K562 (cell line): Measurements from ENCODE around the gene ZCCHC3. TPM values are rescaled to one million over a fixed set of nuclear protein-coding genes. Genes with fewer than 3 reads are reported as not detected.

Experiments
- ATAC-seq: fragments of 200-7000 bp; cut with Tn5 transposase; 3 replicates; pipeline ENCODE4 v1.9.1; 2020; ENCODE audit warnings: moderate library complexity
- Bru-seq: library from RNA; stranded (reverse); fragments of 400-500 nt; gene quantifications from one replicate; lab custom pipeline; 2021; lab: Mats Ljungman, UMichigan
- BruChase-seq, 2 experiments: library from RNA; stranded (reverse); fragments of 400-500 nt; gene quantifications; one replicate each; lab custom pipeline; 2021; lab: Mats Ljungman, UMichigan
- BruUV-seq: library from RNA; stranded (reverse); fragments of 400-500 nt; replicated peaks from 2 replicates; lab custom pipeline; 2021; lab: Mats Ljungman, UMichigan
- CTCF ChIA-PET: fragments of 300-600 bp; formaldehyde crosslinking; extraction: SDS; loops from one replicate; lab custom pipeline; 2021; ENCODE audit warnings: low intra/inter-chr PET ratio; lab: Yijun Ruan, JAX
- POLR2A ChIA-PET: fragments of 300-600, 350-650 bp; sonication (Branson Sonifier 250); formaldehyde crosslinking; extraction: SDS; loops from one replicate; lab custom pipeline; 2021; ENCODE audit warnings: antibody characterized with exemption, inconsistent platforms; lab: Yijun Ruan, JAX
- DNase-seq, 4 experiments: peaks; one replicate each; pipeline versions ENCODE4 v3.0.0 to v3.0.0-alpha.2; 2011 to 2018; ENCODE audit warnings: low spot score in 3 of 4, mixed read lengths in 3 of 4; ENCODE audit errors: extremely low read depth in 1 of 4
- FAIRE-seq: peaks from 2 replicates; lab custom pipeline; 2011; peaks lifted over from hg19 to GRCh38; lab: Jason Lieb, UNC
- H2AFZ ChIP-seq: 2 replicates; pipeline ENCODE4 v1.6.0; 2011; ENCODE audit warnings: low read depth, low read length, control low read depth, inconsistent platforms
- H3K27ac ChIP-seq: fragments of 200-600 bp; 3 replicates; pipeline ENCODE4 v1.8.0; 2011; ENCODE audit warnings: low read depth, mild to moderate bottlenecking, control low read depth, inconsistent platforms, low read length, moderate library complexity, mixed read lengths; ENCODE audit errors: extremely low read depth
- H3K27me3 ChIP-seq, 2 experiments: fragments of 300-600 bp in 1 of 2; 2 replicates in 1 of 2; 3 replicates in 1 of 2; pipeline versions ENCODE4 v1.6.0 to v1.8.0; 2011; ENCODE audit warnings: inconsistent platforms in 2 of 2, low read length in 2 of 2, mild to moderate bottlenecking in 1 of 2, mixed read lengths in 1 of 2, moderate library complexity in 1 of 2; ENCODE audit not compliant: control insufficient read depth in 2 of 2, insufficient read depth in 2 of 2
- H3K36me3 ChIP-seq: fragments of 300-600 bp; 3 replicates; pipeline ENCODE4 v1.8.0; 2011; ENCODE audit warnings: mild to moderate bottlenecking, low read length, inconsistent platforms; ENCODE audit not compliant: control insufficient read depth, insufficient read depth
- H3K4me1 ChIP-seq, 2 experiments: fragments of 200-600 bp in 1 of 2; replicated peaks in 1 of 2; 2 replicates in 1 of 2; 3 replicates in 1 of 2; pipeline versions ENCODE4 v1.5.1 to v1.8.0; 2011; ENCODE audit warnings: inconsistent platforms in 2 of 2, low read length in 2 of 2, mild to moderate bottlenecking in 1 of 2, mixed read lengths in 1 of 2, moderate library complexity in 1 of 2; ENCODE audit not compliant: control insufficient read depth in 2 of 2, insufficient read depth in 2 of 2
- H3K4me2 ChIP-seq: 2 replicates; pipeline ENCODE4 v1.6.1; 2011; ENCODE audit warnings: low read length, control low read depth, inconsistent platforms, mixed read lengths; ENCODE audit not compliant: insufficient read depth
- H3K4me3 ChIP-seq: fragments of 200-600 bp; sonication (generic), shearing (Covaris generic); 2 replicates; pipeline ENCODE4 v1.5.1; 2016; ENCODE audit warnings: control low read depth, inconsistent platforms
- H3K79me2 ChIP-seq: fragments of 200-600 bp; 3 replicates; pipeline ENCODE4 v1.8.0; 2011; ENCODE audit warnings: low read length, inconsistent platforms; ENCODE audit not compliant: control insufficient read depth, insufficient read depth
- H3K9ac ChIP-seq, 2 experiments: 2 replicates each; pipeline versions ENCODE4 v1.6.0 to v1.6.1; 2011; ENCODE audit warnings: low read depth in 2 of 2, low read length in 2 of 2, control low read depth in 1 of 2, inconsistent platforms in 1 of 2, mild to moderate bottlenecking in 1 of 2, mixed read lengths in 1 of 2; ENCODE audit not compliant: insufficient read depth in 1 of 2
- H3K9me1 ChIP-seq: one replicate; pipeline ENCODE4 v1.6.0; 2011; ENCODE audit warnings: inconsistent platforms, mild to moderate bottlenecking, low read length, moderate library complexity; ENCODE audit not compliant: control insufficient read depth, insufficient read depth
- H3K9me3 ChIP-seq: replicated peaks from 2 replicates; pipeline ENCODE4 v1.5.1; 2011; ENCODE audit warnings: low read depth, low read length, inconsistent platforms; ENCODE audit not compliant: control insufficient read depth, insufficient read depth
- H4K20me1 ChIP-seq: replicated peaks from 2 replicates; pipeline ENCODE4 v1.6.1; 2011; ENCODE audit warnings: low read length, inconsistent platforms, mixed read lengths; ENCODE audit not compliant: control insufficient read depth, insufficient read depth
- CC2D1A ChIP-seq: fragments of 450-650 bp; IDR thresholded peaks from 2 replicates; pipeline ENCODE4 v1.6.1; 2017; ENCODE audit warnings: mild to moderate bottlenecking
- CEBPB ChIP-seq: fragments of 450-650 bp; IDR thresholded peaks from 2 replicates; pipeline ENCODE4 v1.6.1; 2016; ENCODE audit warnings: missing genetic modification characterization, missing compliant biosample characterization
- ETV1 ChIP-seq: fragments of 450-650 bp; conservative IDR thresholded peaks from 2 replicates; pipeline ENCODE4 v1.6.1; 2016; ENCODE audit warnings: missing genetic modification characterization, control low read depth, low read depth, missing compliant biosample characterization
- FOXA1 ChIP-seq: fragments of 450-650 bp; IDR thresholded peaks from 2 replicates; pipeline ENCODE4 v1.6.1; 2016; ENCODE audit warnings: mild to moderate bottlenecking, borderline replicate concordance
- LEF1 ChIP-seq: fragments of 450-650 bp; IDR thresholded peaks from 2 replicates; pipeline ENCODE4 v1.6.1; 2016; ENCODE audit warnings: mild to moderate bottlenecking
- PHF21A ChIP-seq: fragments of 450-650 bp; IDR thresholded peaks from 2 replicates; pipeline ENCODE4 v1.6.1; 2017; ENCODE audit warnings: low read depth, borderline replicate concordance
- PHF8 ChIP-seq: fragments of 200-600 bp; sonication (generic); IDR thresholded peaks from 2 replicates; pipeline ENCODE4 v1.6.1; 2012; ENCODE audit warnings: mixed run types, mild to moderate bottlenecking, inconsistent platforms, low read length, moderate library complexity, borderline replicate concordance
- THAP7 ChIP-seq: fragments of 250-450 bp; sonication (Bioruptor Pico); IDR thresholded peaks from 2 replicates; pipeline ENCODE4 v1.5.0; 2021
- ZFX ChIP-seq: sonication (generic); formaldehyde crosslinking; IDR thresholded peaks from 2 replicates; pipeline ENCODE4 v1.8.0; 2022; ENCODE audit warnings: mild to moderate bottlenecking, missing genetic modification reagents, moderate library complexity
- ZNF639 ChIP-seq, 2 experiments: fragments of 200-800 bp in 1 of 2; sonication (Bioruptor generic) in 1 of 2; sonication (generic) in 1 of 2; formaldehyde crosslinking in 1 of 2; IDR thresholded peaks in 1 of 2; conservative IDR thresholded peaks in 1 of 2; 2 replicates each; pipeline versions ENCODE4 v1.5.0 to v1.6.1; 2016 to 2020; ENCODE audit warnings: missing compliant biosample characterization in 1 of 2, missing genetic modification characterization in 1 of 2, missing genetic modification reagents in 1 of 2
- WGBS: fragments of 100-300 bp; shearing (Covaris generic); methylation state at CpG from one replicate; pipeline ENCODE4 v1.1.6; 2016; ENCODE audit warnings: low coverage, mixed read lengths; ENCODE audit not compliant: insufficient coverage; ENCODE audit errors: missing lambda C conversion rate; 5-methylcytosine and 5-hydroxymethylcytosine counted together
- in situ Hi-C: fragments of 300-500 bp; cut with MboI; formaldehyde crosslinking; loops from 4 replicates; pipeline ENCODE4 v1.15.0; 2018; ENCODE audit warnings: inconsistent platforms, mixed read lengths
- intact Hi-C: fragments of 100-400 bp; cut with micrococcal nuclease; formaldehyde crosslinking; loops from 2 replicates; pipeline ENCODE4 v1.14.2; 2022
- long read RNA-seq, 3 experiments: library from polyadenylated mRNA in 2 of 3; library from RNA in 1 of 3; unstranded in 2 of 3; stranded (forward) in 1 of 3; transcript quantifications; one replicate each; pipeline ENCODE4 v2.0.0, GENCODE V29; 2019 to 2022
- polyA minus RNA-seq, 3 experiments: library from RNA; depleted of rRNA, polyadenylated mRNA; stranded (reverse); fragments of >200 nt; gene quantifications; 2 replicates each; pipeline ENCODE4 v1.2.3, GENCODE V29; 2011
- polyA plus RNA-seq, 8 experiments: library from polyadenylated mRNA; depleted of rRNA in 4 of 8; stranded (reverse) in 5 of 8; unstranded in 3 of 8; fragments of >200 nt; fragmentation: Nextera tagmentation in 2 of 8; fragmentation: Illumina TruSeq in 1 of 8; extraction: Ambion mirVana in 2 of 8; extraction: Trizol in 1 of 8; gene quantifications; 2 replicates each; pipeline versions ENCODE4 v1.2.1 to v1.2.3, GENCODE V29; 2011 to 2014; ENCODE audit warnings: inconsistent platforms in 1 of 8, missing spikeins in 1 of 8
- total RNA-seq, 7 experiments: library from RNA; depleted of rRNA in 6 of 7; stranded (reverse); fragments of >200 nt in 6 of 7; fragmentation: Illumina TruSeq in 2 of 7; extraction: Trizol in 2 of 7; gene quantifications; 2 replicates each; pipeline versions ENCODE4 v1.2.1 to v1.2.3, GENCODE V29; 2011 to 2021; ENCODE audit warnings: low replicate concordance in 1 of 7

Gene ZCCHC3
- total RNA-seq (2011; cell fraction: chromatin; rRNA removed; ENCODE audit: low replicate concordance): 6.9 and 11.2 TPM in 2 replicates
- 9.6 and 12.0 TPM in 2 replicates for total RNA-seq (2011; cell fraction: nucleolus; rRNA removed)
- 10.6 and 13.3 TPM in 2 replicates for total RNA-seq (2011; cell fraction: nucleoplasm; rRNA removed)
- total RNA-seq (2014; rRNA removed) (23.2 and 28.2 TPM in 2 replicates), total RNA-seq (2014; rRNA removed; fragmentation: Illumina TruSeq; extraction: Trizol) (10.1 and 10.2 TPM in 2 replicates), total RNA-seq (2015; rRNA removed; fragmentation: Illumina TruSeq; extraction: Trizol) (12.8 and 13.9 TPM in 2 replicates), total RNA-seq (2021) (22.1 and 22.5 TPM in 2 replicates), polyA plus RNA-seq (2011; rRNA removed) (21.2 and 22.0 TPM in 2 replicates), polyA plus RNA-seq (2014; fragmentation: Illumina TruSeq; extraction: Trizol) (16.5 and 17.6 TPM in 2 replicates), polyA plus RNA-seq (2014; fragmentation: Nextera tagmentation; extraction: Ambion mirVana) (1 to 10 TPM; 2.8 to 4.0 TPM), polyA plus RNA-seq (2014; rRNA removed) (22.4 and 23.3 TPM in 2 replicates), polyA minus RNA-seq (2011; rRNA and poly(A)+ RNA removed) (11.1 and 11.7 TPM in 2 replicates), Bru-seq, nascent RNA (percentile 95 among the genes with signal in this experiment), BruChase-seq, experiment 1, labeled RNA remaining after a 2-hour chase (percentile 98 among the genes with signal in this experiment), BruChase-seq, experiment 2, labeled RNA remaining after a 6-hour chase (percentile 97 among the genes with signal in this experiment)
- polyA plus RNA-seq (2011; cell fraction: cytosol; rRNA removed): 18.7 and 24.5 TPM in 2 replicates
- polyA plus RNA-seq (2011; cell fraction: nucleus; rRNA removed): 13.2 and 18.2 TPM in 2 replicates
- polyA plus RNA-seq (2012): 17.7 and 19.5 TPM in 2 replicates
- 10.8 and 12.2 TPM in 2 replicates for polyA minus RNA-seq (2011; cell fraction: cytosol; rRNA and poly(A)+ RNA removed)
- polyA minus RNA-seq (2011; cell fraction: nucleus; rRNA and poly(A)+ RNA removed): 3.9 and 9.7 TPM in 2 replicates
- long read RNA-seq, experiment 1, transcript ZCCHC3-201 (1 exons, 3,354 nt): major isoform, 154 of 156 reads
- long read RNA-seq, experiment 1, partial matches to known transcripts: 0 of 156 reads
- long read RNA-seq, experiment 1, other reads (novel, unspliced or antisense): 2 of 156 reads
- long read RNA-seq, experiment 2, transcript ZCCHC3-201 (1 exons, 3,354 nt): major isoform, 46 of 46 reads
- long read RNA-seq, experiment 2, partial matches to known transcripts: 0 of 46 reads
- long read RNA-seq, experiment 2, other reads (novel, unspliced or antisense): 0 of 46 reads
- long read RNA-seq, experiment 3, partial matches to known transcripts: 0 of 1 reads
- long read RNA-seq, experiment 3, other reads (novel, unspliced or antisense): 0 of 1 reads

GRCh38 chr20:297098-297924 is at the start of gene ZCCHC3:
Gene ZCCHC3 (plus strand): TSS chr20:297570. CDS start chr20:297587, 17 bp downstream.
- in situ Hi-C loops (no loop called here), intact Hi-C loops (loop anchor here (2.0 kb wide), 1 partner anchor 27 kb away; the partner anchor contains the start of gene SOX12)
- ATAC-seq (peak; percentile 94), FAIRE-seq (peak; percentile 60), DNase-seq (peak; percentile 68 to 93 (median 78))
- peaks cover 21 to 22% of the 10 kb centered on the region in 2 experiments; a peak in 4 of 5 replicates for H3K4me1 ChIP-seq
- H2AFZ ChIP-seq: peak within 1 kb of the TSS; percentile 75
- no peaks in the 10 kb centered on the region for H3K27me3 ChIP-seq
- peaks cover 25% of the 10 kb centered on the region; the same call in 2 of the 3 replicates for H3K36me3 ChIP-seq
- ChIA-PET CTCF (no interaction called here), POLR2A (interaction anchor here (0.6 to 2.0 kb wide), 5 partner anchors 8 to 321 kb away, joined by 3 to 5 read pairs (median 3); partner anchors contain the start of gene DEFB129)
- H3K79me2 ChIP-seq: peaks cover 47% of the 10 kb centered on the region
- BruUV-seq: TSS peak; percentile 86
- no peaks in the 10 kb centered on the region for H3K9me1 ChIP-seq
- WGBS: 2% methylated on average over 35 of the region's 99 CpGs
- peak within 1 kb of the TSS; percentile 90 for H3K4me3 ChIP-seq
- H3K27ac ChIP-seq: peak within 1 kb of the TSS; percentile 93
- H4K20me1 ChIP-seq: peaks cover 13% of the 10 kb centered on the region
- H3K4me2 ChIP-seq: peak within 1 kb of the TSS; percentile 95
- no peaks in the 10 kb centered on the region for H3K9me3 ChIP-seq
- H3K9ac ChIP-seq: peak within 1 kb of the TSS; percentile 91 to 92
- TF ChIP-seq ZNF639 (CRISPR knock-in tag; conservative IDR thresholded peaks at IDR 0.05 in 1 of 2, IDR thresholded peaks at IDR 0.05 in 1 of 2) (peak in 1 of 2 experiments; percentile 69; a peak in 2 of 4 replicates), CEBPB (tag) (peak; percentile 95), PHF8 (peak; percentile 87; the same call in 1 of the 2 replicates), CC2D1A (peak; percentile 65; the same call in 1 of the 2 replicates), ZFX (peak; percentile 81), LEF1 (peak; percentile 43; the same call in 1 of the 2 replicates), ETV1 (tag) (peak; percentile 79), FOXA1 (no peak), PHF21A (peak; percentile 75; the same call in 1 of the 2 replicates), THAP7 (0 out of 2 replicates have a peak, but pooled peaks have one; percentile 57)
